SK-N-SH (cell line): Measurements from ENCODE around the gene SLC29A1. TPM values are rescaled to one million over a fixed set of nuclear protein-coding genes. Genes with fewer than 3 reads are reported as not detected.

Source experiments
- CTCF ChIA-PET: fragments of 300-600, 350-600 bp; formaldehyde crosslinking; extraction: SDS; loops from one replicate; lab custom pipeline; 2021; lab: Yijun Ruan, JAX
- POLR2A ChIA-PET: fragments of 350-600 bp; sonication (Branson Sonifier 250); formaldehyde crosslinking; extraction: SDS; loops from one replicate; lab custom pipeline; 2020; ENCODE audit warnings: antibody characterized with exemption, inconsistent platforms; lab: Yijun Ruan, JAX
- DNase-seq: peaks from one replicate; pipeline ENCODE4 v3.0.0; 2012
- H2AFZ ChIP-seq: fragments of 200-600 bp; sonication (generic); 2 replicates; pipeline ENCODE4 v1.8.1; 2016; ENCODE audit warnings: antibody characterized with exemption, mild to moderate bottlenecking, low read depth
- H3F3A ChIP-seq: fragments of 200-600 bp; sonication (generic); replicated peaks from 2 replicates; pipeline ENCODE3; 2016; ENCODE audit warnings: antibody characterized with exemption, mild to moderate bottlenecking; ENCODE audit not compliant: insufficient read depth
- H3K27ac ChIP-seq, 2 experiments: fragments of 200-500 bp in 1 of 2; fragments of 200-600 bp in 1 of 2; sonication (Bioruptor generic) in 1 of 2; sonication (generic), shearing (Covaris generic) in 1 of 2; 2 replicates each; pipeline versions ENCODE4 v1.5.1 to v1.6.1; 2014 to 2016; ENCODE audit warnings: low read depth in 2 of 2, inconsistent platforms in 1 of 2, low read length in 1 of 2, mild to moderate bottlenecking in 1 of 2, mixed read lengths in 1 of 2
- H3K27me3 ChIP-seq: fragments of 200-600 bp; sonication (generic), shearing (Covaris generic); 2 replicates; pipeline ENCODE4 v1.6.1; 2016; ENCODE audit warnings: mixed run types; ENCODE audit not compliant: insufficient read depth
- H3K36me3 ChIP-seq, 2 experiments: fragments of 200-500 bp in 1 of 2; fragments of 200-600 bp in 1 of 2; sonication (Bioruptor generic) in 1 of 2; sonication (generic) in 1 of 2; replicated peaks in 1 of 2; 2 replicates each; pipeline versions ENCODE3 to v1.5.1; 2014 to 2016; ENCODE audit warnings: low read length in 1 of 2, mild to moderate bottlenecking in 1 of 2; ENCODE audit not compliant: insufficient read depth in 2 of 2, control insufficient read depth in 1 of 2
- H3K4me1 ChIP-seq, 2 experiments: fragments of 200-500 bp in 1 of 2; fragments of 200-600 bp in 1 of 2; sonication (Bioruptor generic) in 1 of 2; sonication (generic), shearing (Covaris generic) in 1 of 2; 2 replicates each; pipeline versions ENCODE4 v1.5.1 to v1.6.1; 2014 to 2016; ENCODE audit warnings: low read depth in 1 of 2, low read length in 1 of 2, mixed run types in 1 of 2; ENCODE audit not compliant: insufficient read depth in 2 of 2, control insufficient read depth in 1 of 2
- H3K4me2 ChIP-seq: fragments of 200-600 bp; sonication (generic), shearing (Covaris generic); 2 replicates; pipeline ENCODE4 v1.6.1; 2017; ENCODE audit warnings: mixed run types
- H3K4me3 ChIP-seq, 2 experiments: fragments of 200-500 bp in 1 of 2; fragments of 200-600 bp in 1 of 2; sonication (Bioruptor generic) in 1 of 2; sonication (generic), shearing (Covaris generic) in 1 of 2; 2 replicates each; pipeline versions ENCODE4 v1.5.1 to v1.8.1; 2014 to 2016; ENCODE audit warnings: low read depth in 2 of 2, inconsistent platforms in 1 of 2, low read length in 1 of 2, mild to moderate bottlenecking in 1 of 2, mixed read lengths in 1 of 2, moderate library complexity in 1 of 2
- H3K79me2 ChIP-seq: fragments of 200-600 bp; sonication (generic); 2 replicates; pipeline ENCODE4 v1.8.1; 2017; ENCODE audit warnings: mild to moderate bottlenecking; ENCODE audit not compliant: insufficient read depth
- H3K9ac ChIP-seq: fragments of 200-600 bp; sonication (generic); 2 replicates; pipeline ENCODE4 v1.6.1; 2017; ENCODE audit warnings: mixed run types
- H3K9me2 ChIP-seq: fragments of 200-600 bp; sonication (generic); 2 replicates; pipeline ENCODE4 v1.6.1; 2017; ENCODE audit warnings: mixed run types
- H3K9me3 ChIP-seq: fragments of 200-600 bp; sonication (generic); 2 replicates; pipeline ENCODE4 v1.6.1; 2017; ENCODE audit warnings: mixed run types, mild to moderate bottlenecking, moderate library complexity
- H4K20me1 ChIP-seq: fragments of 200-600 bp; sonication (generic); 2 replicates; pipeline ENCODE4 v1.6.1; 2017; ENCODE audit warnings: mild to moderate bottlenecking, mixed run types; ENCODE audit not compliant: insufficient read depth
- ELF1 ChIP-seq: IDR thresholded peaks from 2 replicates; pipeline ENCODE4 v1.4.0; 2012
- FOSL2 ChIP-seq: IDR thresholded peaks from 2 replicates; pipeline ENCODE4 v1.4.0; 2012; ENCODE audit warnings: low read depth, mild to moderate bottlenecking, moderate library complexity, borderline replicate concordance
- FOXJ3 ChIP-seq: sonication (generic); formaldehyde crosslinking; IDR thresholded peaks from 2 replicates; pipeline ENCODE4 v1.5.1; 2020; ENCODE audit warnings: mild to moderate bottlenecking, missing genetic modification reagents
- FOXM1 ChIP-seq: IDR thresholded peaks from 2 replicates; pipeline ENCODE4 v1.4.0; 2012; ENCODE audit warnings: low read depth, mild to moderate bottlenecking
- MEF2A ChIP-seq: IDR thresholded peaks from 2 replicates; pipeline ENCODE4 v1.4.0; 2012; ENCODE audit warnings: low read depth, borderline replicate concordance
- MXI1 ChIP-seq: IDR thresholded peaks from 2 replicates; pipeline ENCODE4 v1.6.1; 2012; ENCODE audit warnings: mild to moderate bottlenecking, low read depth, low read length, improper control_type of control experiment
- POLR2AphosphoS5 ChIP-seq: IDR thresholded peaks from 2 replicates; pipeline ENCODE4 v1.6.1; 2012; ENCODE audit warnings: low read depth, low read length
- RFX5 ChIP-seq: IDR thresholded peaks from 2 replicates; pipeline ENCODE4 v1.6.1; 2012; ENCODE audit warnings: mild to moderate bottlenecking, improper control_type of control experiment, low read length
- RXRA ChIP-seq: IDR thresholded peaks from 2 replicates; pipeline ENCODE4 v1.4.0; 2012; ENCODE audit warnings: low read depth, mild to moderate bottlenecking, borderline replicate concordance
- SIN3A ChIP-seq: IDR thresholded peaks from 2 replicates; pipeline ENCODE4 v1.6.1; 2012; ENCODE audit warnings: low read depth, mild to moderate bottlenecking, low read length, moderate library complexity, borderline replicate concordance
- YY1 ChIP-seq: IDR thresholded peaks from 2 replicates; pipeline ENCODE4 v1.4.0; 2012; ENCODE audit warnings: low read depth, mild to moderate bottlenecking
- ZBTB33 ChIP-seq: IDR thresholded peaks from 2 replicates; pipeline ENCODE4 v1.4.0; 2012; ENCODE audit warnings: low read depth, borderline replicate concordance
- WGBS: methylation state at CpG from one replicate; pipeline ENCODE4 v1.1.6; 2017; ENCODE audit warnings: low lambda C conversion rate; 5-methylcytosine and 5-hydroxymethylcytosine counted together
- polyA plus RNA-seq, 3 experiments: library from polyadenylated mRNA; depleted of rRNA; stranded (reverse); fragments of >200 nt; gene quantifications; 2 replicates each; pipeline ENCODE4 v1.2.3, GENCODE V29; 2012
- TF ChIP-seq, protein P1 (sequence below): IDR thresholded peaks from 2 replicates; pipeline ENCODE4 v1.6.1; 2012; ENCODE audit warnings: mild to moderate bottlenecking, low read depth, low read length, moderate library complexity

Gene SLC29A1
- polyA plus RNA-seq, 1 of the 3 experiments (the other 2 are of a cell fraction), result 44.5 TPM

GRCh38 chr6:44192428-44193041, 30.9 kb upstream of the SLC29A1 start:
- Histone ChIP-seq H2AFZ (peak overlapping the region; percentile 68; the same call in 1 of the 2 replicates), H3K9ac (no peak overlapping the region), H3K4me2 (no peak overlapping the region), H3K36me3 (no peaks in the 10 kb centered on the region), H3K4me3 (no peak overlapping the region), H3K9me2 (no peaks in the 10 kb centered on the region), H3K9me3 (no peaks in the 10 kb centered on the region), H3K4me1 (no peaks in the 10 kb centered on the region; a peak in 1 of 4 replicates), H3F3A (no peaks in the 10 kb centered on the region), H3K27ac (no peak overlapping the region), H3K79me2 (no peaks in the 10 kb centered on the region), H4K20me1 (no peaks in the 10 kb centered on the region), H3K27me3 (no peaks in the 10 kb centered on the region; the same call in 1 of the 2 replicates)
- POLR2A ChIA-PET, result no interaction called here
- CTCF ChIA-PET, result interaction anchor here (0.8 to 5.8 kb wide), 4 partner anchors 15 to 45 kb away, joined by 3 to 31 read pairs (median 5); partner anchors contain the start of gene SLC29A1
- 79% methylated on average over 10 of the region's 10 CpGs for WGBS
- no peak for DNase-seq
- TF ChIP-seq ZBTB33, result no peak
- no peak for TF ChIP-seq POLR2AphosphoS5
- TF ChIP-seq FOSL2, result no peak
- TF ChIP-seq MEF2A, result no peak
- TF ChIP-seq YY1, result no peak
- TF ChIP-seq SIN3A, result no peak
- TF ChIP-seq FOXM1, result no peak
- no peak for TF ChIP-seq ELF1
- TF ChIP-seq FOXJ3, result no peak
- TF ChIP-seq, protein P1, sequence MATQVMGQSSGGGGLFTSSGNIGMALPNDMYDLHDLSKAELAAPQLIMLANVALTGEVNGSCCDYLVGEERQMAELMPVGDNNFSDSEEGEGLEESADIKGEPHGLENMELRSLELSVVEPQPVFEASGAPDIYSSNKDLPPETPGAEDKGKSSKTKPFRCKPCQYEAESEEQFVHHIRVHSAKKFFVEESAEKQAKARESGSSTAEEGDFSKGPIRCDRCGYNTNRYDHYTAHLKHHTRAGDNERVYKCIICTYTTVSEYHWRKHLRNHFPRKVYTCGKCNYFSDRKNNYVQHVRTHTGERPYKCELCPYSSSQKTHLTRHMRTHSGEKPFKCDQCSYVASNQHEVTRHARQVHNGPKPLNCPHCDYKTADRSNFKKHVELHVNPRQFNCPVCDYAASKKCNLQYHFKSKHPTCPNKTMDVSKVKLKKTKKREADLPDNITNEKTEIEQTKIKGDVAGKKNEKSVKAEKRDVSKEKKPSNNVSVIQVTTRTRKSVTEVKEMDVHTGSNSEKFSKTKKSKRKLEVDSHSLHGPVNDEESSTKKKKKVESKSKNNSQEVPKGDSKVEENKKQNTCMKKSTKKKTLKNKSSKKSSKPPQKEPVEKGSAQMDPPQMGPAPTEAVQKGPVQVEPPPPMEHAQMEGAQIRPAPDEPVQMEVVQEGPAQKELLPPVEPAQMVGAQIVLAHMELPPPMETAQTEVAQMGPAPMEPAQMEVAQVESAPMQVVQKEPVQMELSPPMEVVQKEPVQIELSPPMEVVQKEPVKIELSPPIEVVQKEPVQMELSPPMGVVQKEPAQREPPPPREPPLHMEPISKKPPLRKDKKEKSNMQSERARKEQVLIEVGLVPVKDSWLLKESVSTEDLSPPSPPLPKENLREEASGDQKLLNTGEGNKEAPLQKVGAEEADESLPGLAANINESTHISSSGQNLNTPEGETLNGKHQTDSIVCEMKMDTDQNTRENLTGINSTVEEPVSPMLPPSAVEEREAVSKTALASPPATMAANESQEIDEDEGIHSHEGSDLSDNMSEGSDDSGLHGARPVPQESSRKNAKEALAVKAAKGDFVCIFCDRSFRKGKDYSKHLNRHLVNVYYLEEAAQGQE, result no peak
- no peak for TF ChIP-seq RFX5
- TF ChIP-seq RXRA, result no peak
- no peak for TF ChIP-seq MXI1
